OCI-LY1 (cell line): Measurements from ENCODE around the gene SERPINA1.

Experiments used
- CTCF ChIP-seq: fragments of 200-600 bp; sonication (generic), shearing (Covaris generic); IDR thresholded peaks from 2 replicates; pipeline ENCODE4 v1.5.1; 2017; ENCODE audit warnings: mild to moderate bottlenecking, antibody characterized with exemption, low read length, moderate library complexity, mixed read lengths
- EZH2 ChIP-seq: fragments of 200-600 bp; sonication (generic), shearing (Covaris generic); IDR thresholded peaks from 2 replicates; pipeline ENCODE4 v1.8.0; 2017; ENCODE audit warnings: borderline replicate concordance, mixed run types, mild to moderate bottlenecking, antibody characterized with exemption, low read length, moderate library complexity, mixed read lengths

GRCh38 chr14:94330432-94330831, 58.0 kb downstream of the SERPINA1 start:
- TF ChIP-seq CTCF (no peak), EZH2 (no peak)
